Activated B cell treated with CpG ODN at 0.5 μM for 24 hours (primary cell): ENCODE measurements around the gene ROCK2. TPM values are rescaled to one million over a fixed set of nuclear protein-coding genes. Genes with fewer than 3 reads are reported as not detected.
"Not testable (repeated sequence)": the region's sequence is repeated elsewhere in the genome, so short reads cannot be mapped to it uniquely, and the experiment has no call there.

Source experiments
- ATAC-seq: fragments of 200-7000 bp; cut with Tn5 transposase; one replicate; pipeline ENCODE4 v1.10.0; 2021; ENCODE audit warnings: low read depth, mild to moderate bottlenecking, moderate library complexity
- CTCF ChIA-PET: fragments of 350-600 bp; sonication (Branson Sonifier 250); formaldehyde crosslinking; loops from one replicate; lab custom pipeline; 2021; ENCODE audit warnings: antibody characterized with exemption; lab: Charles Lee
- POLR2A ChIA-PET: fragments of 350-600 bp; sonication (Branson Sonifier 250); formaldehyde crosslinking; loops from one replicate; lab custom pipeline; 2021; ENCODE audit warnings: antibody characterized with exemption; lab: Charles Lee
- DNase-seq: peaks from one replicate; pipeline ENCODE4 v3.0.0; 2022
- H3K27ac Mint-ChIP-seq: one replicate; pipeline ENCODE4 v1.8.0; 2020; ENCODE audit warnings: mixed read lengths
- H3K27me3 Mint-ChIP-seq: one replicate; pipeline ENCODE4 v1.8.0; 2021; ENCODE audit warnings: mixed read lengths
- H3K36me3 Mint-ChIP-seq: one replicate; pipeline ENCODE4 v1.8.0; 2021; ENCODE audit warnings: low read depth, mixed read lengths
- H3K4me1 Mint-ChIP-seq: one replicate; pipeline ENCODE4 v1.8.0; 2021; ENCODE audit warnings: mixed read lengths
- H3K4me3 Mint-ChIP-seq: one replicate; pipeline ENCODE4 v1.8.0; 2020; ENCODE audit warnings: mild to moderate bottlenecking, mixed read lengths
- H3K9me3 Mint-ChIP-seq: one replicate; pipeline ENCODE4 v1.8.0; 2020; ENCODE audit warnings: mixed read lengths
- CTCF ChIP-seq: fragments of 200-600 bp; IDR thresholded peaks from one replicate; pipeline ENCODE4 v1.8.0; 2022; ENCODE audit warnings: antibody characterized with exemption, mild to moderate bottlenecking
- intact Hi-C: fragments of 100-400 bp; cut with micrococcal nuclease; formaldehyde crosslinking; loops from one replicate; pipeline ENCODE4 v1.15.1; 2024
- total RNA-seq: library from RNA; stranded (reverse); gene quantifications from 2 replicates; pipeline ENCODE4 v1.2.3, GENCODE V29; 2022

Gene ROCK2
- total RNA-seq, 1 donor from 2014 or later: 18.8 TPM

GRCh38 chr2:11234309-11234708 is 110.1 kb downstream of the ROCK2 start:
- ChIA-PET CTCF (interaction anchor here (1.0 to 3.6 kb wide), 6 partner anchors 102 to 349 kb away, joined by 3 to 16 read pairs (median 8); a partner anchor contains a TSS), POLR2A (no interaction called here)
- Mint-ChIP-seq H3K36me3 (peaks cover 9% of the 10 kb centered on the region), H3K4me1 (peaks cover 5% of the 10 kb centered on the region), H3K9me3 (no peaks in the 10 kb centered on the region), H3K27me3 (no peaks in the 10 kb centered on the region), H3K4me3 (no peak overlapping the region), H3K27ac (no peak overlapping the region)
- intact Hi-C loops: loop anchor here (1.0 to 10.0 kb wide), 4 partner anchors 102 to 400 kb away; a partner anchor contains a TSS
- ATAC-seq (no peak), DNase-seq (no peak)
- no peak for TF ChIP-seq CTCF

- H3K4me1 Mint-ChIP-seq, H3K4me3 Mint-ChIP-seq, H3K9me3 Mint-ChIP-seq, DNase-seq, ATAC-seq, H3K27ac Mint-ChIP-seq, H3K27me3 Mint-ChIP-seq, POLR2A ChIA-PET, CTCF ChIA-PET: not testable (repeated sequence)
- peaks cover 10% of the 10 kb centered on the region for H3K36me3 Mint-ChIP-seq
- intact Hi-C loops: loop anchor here (5.0 to 10.0 kb wide), 2 partner anchors 99 to 396 kb away; a partner anchor contains a TSS
Measured at GRCh38 chr2:11231193-11231592, 113.2 kb downstream of the ROCK2 start.

- H3K9me3 Mint-ChIP-seq: no peaks in the 10 kb centered on the region
- no peak overlapping the region for H3K4me3 Mint-ChIP-seq
- H3K27ac Mint-ChIP-seq: no peak overlapping the region
- no peak for DNase-seq
- CTCF ChIA-PET: no interaction called here
- ATAC-seq: no peak
- TF ChIP-seq CTCF: no peak
- H3K36me3 Mint-ChIP-seq: peaks cover 23% of the 10 kb centered on the region
- intact Hi-C loops: loop anchor here (5.0 kb wide), 1 partner anchor 114 kb away; the partner anchor contains the start of gene ROCK2
- H3K4me1 Mint-ChIP-seq: peaks cover 7% of the 10 kb centered on the region
- POLR2A ChIA-PET: no interaction called here
- no peaks in the 10 kb centered on the region for H3K27me3 Mint-ChIP-seq
Measured at GRCh38 chr2:11228692-11229091, 115.7 kb downstream of the ROCK2 start.

GRCh38 chr2:11227595-11227994 is 116.8 kb downstream of the ROCK2 start:
- no peak for ATAC-seq
- DNase-seq: no peak
- TF ChIP-seq CTCF: no peak
- POLR2A ChIA-PET: no interaction called here
- CTCF ChIA-PET: interaction anchor here (1.2 kb wide), 1 partner anchor 184 kb away, joined by 3 read pairs; no protein-coding TSS in a partner anchor
- Mint-ChIP-seq H3K27me3 (no peaks in the 10 kb centered on the region), H3K9me3 (no peaks in the 10 kb centered on the region), H3K36me3 (peaks cover 30% of the 10 kb centered on the region), H3K4me3 (no peak overlapping the region), H3K27ac (no peak overlapping the region), H3K4me1 (peaks cover 7% of the 10 kb centered on the region)
- intact Hi-C loops: loop anchor here (5.0 kb wide), 1 partner anchor 115 kb away; the partner anchor contains the start of gene ROCK2

DNA sequence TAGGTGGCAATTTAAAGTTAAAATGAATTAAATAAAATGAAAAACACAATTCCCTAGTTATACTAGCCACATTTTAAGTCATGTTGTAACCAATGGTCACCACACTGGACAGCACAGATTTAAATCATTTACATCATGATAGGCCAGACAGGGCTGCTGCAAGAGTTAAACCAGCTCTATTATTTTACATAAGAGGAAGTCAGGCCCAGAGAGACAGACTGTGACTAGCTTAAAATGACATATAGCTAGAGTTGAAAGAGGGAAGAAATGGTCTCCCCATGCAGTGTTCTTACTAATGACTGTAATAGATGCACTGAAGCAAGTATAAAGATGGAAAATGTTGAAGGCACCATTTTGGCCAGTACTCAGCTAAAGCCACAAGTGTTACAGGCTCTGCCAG is 119.5 kb downstream of the ROCK2 start:
- POLR2A ChIA-PET: interaction anchor here (0.6 kb wide), 1 partner anchor 1180 kb away, joined by 3 read pairs; no protein-coding TSS in a partner anchor
- peak; percentile 68 for ATAC-seq
- intact Hi-C loops: loop anchor here (5.0 kb wide), 1 partner anchor 117 kb away; the partner anchor contains the start of gene ROCK2

More for the DNA sequence above, 119.5 kb downstream of the ROCK2 start:
- Mint-ChIP-seq H3K27me3 (no peaks in the 10 kb centered on the region), H3K27ac (no peak overlapping the region), H3K36me3 (peaks cover 36% of the 10 kb centered on the region), H3K9me3 (no peaks in the 10 kb centered on the region), H3K4me3 (no peak overlapping the region), H3K4me1 (peaks cover 7% of the 10 kb centered on the region)
- CTCF ChIA-PET: interaction anchor here (1.0 kb wide), 1 partner anchor 253 kb away, joined by 3 read pairs; no protein-coding TSS in a partner anchor
- DNase-seq: no peak
- TF ChIP-seq CTCF: no peak
